Caco-2 (cell line): ENCODE data around the gene UST. TPM values are rescaled to one million over a fixed set of nuclear protein-coding genes. Genes with fewer than 3 reads are reported as not detected.
"Not testable (repeated sequence)": the region's sequence is repeated elsewhere in the genome, so short reads cannot be mapped to it uniquely, and the experiment has no call there.

ENCODE experiments used
- BruUV-seq: library from RNA; stranded (reverse); fragments of 400-500 nt; replicated peaks from 2 replicates; lab custom pipeline; 2021; lab: Mats Ljungman, UMichigan
- CTCF ChIA-PET: fragments of 300-600 bp; sonication (Branson Sonifier 250); formaldehyde crosslinking; loops from one replicate; lab custom pipeline; 2022; ENCODE audit warnings: antibody characterized with exemption; lab: Charles Lee
- POLR2A ChIA-PET: fragments of 300-600 bp; sonication (Branson Sonifier 250); formaldehyde crosslinking; loops from one replicate; lab custom pipeline; 2022; ENCODE audit warnings: antibody characterized with exemption; lab: Charles Lee
- DNase-seq, 2 experiments: peaks; one replicate each; pipeline versions ENCODE4 v3.0.0 to v3.0.0-alpha.2; 2020 to 2022
- H3K27me3 ChIP-seq: replicated peaks from 2 replicates; pipeline ENCODE4 v1.6.0; 2011; ENCODE audit warnings: low read length; ENCODE audit not compliant: control insufficient read depth, insufficient read depth
- H3K36me3 ChIP-seq: 2 replicates; pipeline ENCODE4 v1.5.1; 2011; ENCODE audit warnings: low read length; ENCODE audit not compliant: control insufficient read depth, insufficient read depth
- H3K4me1 ChIP-seq: fragments of 250-450 bp; sonication (Bioruptor Pico); 2 replicates; pipeline ENCODE4 v1.5.1; 2020; ENCODE audit warnings: mild to moderate bottlenecking
- H3K4me3 ChIP-seq: 2 replicates; pipeline ENCODE4 v1.5.1; 2011; ENCODE audit warnings: low read depth, mild to moderate bottlenecking, control low read depth, low read length
- H3K9me3 ChIP-seq: fragments of 250-450 bp; sonication (Bioruptor Pico); 2 replicates; pipeline ENCODE4 v1.5.1; 2020; ENCODE audit warnings: mild to moderate bottlenecking, moderate library complexity
- H3K27ac Mint-ChIP-seq: one replicate; pipeline ENCODE4 v1.8.0; 2022; ENCODE audit warnings: mixed read lengths; ENCODE audit not compliant: unreplicated experiment
- H3K27me3 Mint-ChIP-seq: one replicate; pipeline ENCODE4 v1.8.0; 2022; ENCODE audit warnings: mixed read lengths; ENCODE audit not compliant: insufficient read depth, unreplicated experiment
- H3K36me3 Mint-ChIP-seq: one replicate; pipeline ENCODE4 v1.8.0; 2022; ENCODE audit warnings: mild to moderate bottlenecking, mixed read lengths; ENCODE audit not compliant: insufficient read depth, unreplicated experiment
- H3K4me1 Mint-ChIP-seq: one replicate; pipeline ENCODE4 v1.8.0; 2022; ENCODE audit warnings: low read depth, mixed read lengths; ENCODE audit not compliant: unreplicated experiment
- H3K4me3 Mint-ChIP-seq: one replicate; pipeline ENCODE4 v1.8.0; 2022; ENCODE audit warnings: mild to moderate bottlenecking, moderate library complexity, mixed read lengths; ENCODE audit not compliant: unreplicated experiment
- H3K9me3 Mint-ChIP-seq: one replicate; pipeline ENCODE4 v1.8.0; 2022; ENCODE audit warnings: mixed read lengths; ENCODE audit not compliant: unreplicated experiment
- CTCF ChIP-seq, 2 experiments: fragments of 200-600 bp in 1 of 2; IDR thresholded peaks; 1 replicate in 1 of 2; 2 replicates in 1 of 2; pipeline versions ENCODE4 v1.5.1 to v1.8.0; 2011 to 2022; ENCODE audit warnings: antibody characterized with exemption in 1 of 2, control low read depth in 1 of 2, inconsistent platforms in 1 of 2, low read depth in 1 of 2, low read length in 1 of 2, mild to moderate bottlenecking in 1 of 2, moderate library complexity in 1 of 2; ENCODE audit not compliant: insufficient read depth in 1 of 2, severe bottlenecking in 1 of 2, unreplicated experiment in 1 of 2
- intact Hi-C: fragments of 100-400 bp; cut with micrococcal nuclease; formaldehyde crosslinking; loops from one replicate; pipeline ENCODE4 v1.10.0; 2022; ENCODE audit not compliant: unreplicated experiment
- total RNA-seq: library from RNA; stranded (reverse); gene quantifications from 2 replicates; pipeline ENCODE4 v1.2.3, GENCODE V29; 2022

The UST gene
- total RNA-seq, 1 experiment from 2014 or later = not detected

- CTCF ChIA-PET = no interaction called here
- H3K27me3 ChIP-seq = no peaks in the 10 kb centered on the region
- H3K4me1 Mint-ChIP-seq = no peaks in the 10 kb centered on the region
- DNase-seq = no peak
- POLR2A ChIA-PET = no interaction called here
- no peaks in the 10 kb centered on the region for H3K36me3 Mint-ChIP-seq
- BruUV-seq = no TSS peak
- H3K9me3 ChIP-seq = no peaks in the 10 kb centered on the region
- peaks cover 7% of the 10 kb centered on the region for H3K27me3 Mint-ChIP-seq
- H3K4me3 ChIP-seq = no peak overlapping the region
- no peak overlapping the region for H3K27ac Mint-ChIP-seq
- H3K9me3 Mint-ChIP-seq = no peaks in the 10 kb centered on the region
- H3K36me3 ChIP-seq = no peaks in the 10 kb centered on the region
- H3K4me1 ChIP-seq = no peaks in the 10 kb centered on the region
- H3K4me3 Mint-ChIP-seq = no peak overlapping the region
- intact Hi-C loops = no loop called here
- TF ChIP-seq CTCF (IDR thresholded peaks at IDR 0.05; ENCODE audit: insufficient read depth in 1 of 2, low read depth in 1 of 2, low read length in 1 of 2, severe bottlenecking in 1 of 2, unreplicated experiment in 1 of 2) = no peak
Measured at GRCh38 chr6:148912252-148912651, 165.4 kb downstream of the UST start.

- no peaks in the 10 kb centered on the region for H3K27me3 ChIP-seq
- peaks cover 5% of the 10 kb centered on the region for H3K4me1 Mint-ChIP-seq
- peaks cover 4% of the 10 kb centered on the region for H3K27me3 Mint-ChIP-seq
- H3K4me1 ChIP-seq = no peaks in the 10 kb centered on the region
- H3K36me3 Mint-ChIP-seq = no peaks in the 10 kb centered on the region
- no peak overlapping the region for H3K4me3 ChIP-seq
- TF ChIP-seq CTCF (IDR thresholded peaks at IDR 0.05; ENCODE audit: insufficient read depth in 1 of 2, low read depth in 1 of 2, low read length in 1 of 2, severe bottlenecking in 1 of 2, unreplicated experiment in 1 of 2) = no peak
- no peaks in the 10 kb centered on the region for H3K36me3 ChIP-seq
- H3K9me3 Mint-ChIP-seq = no peaks in the 10 kb centered on the region
- no TSS peak for BruUV-seq
- intact Hi-C loops = no loop called here
- no peaks in the 10 kb centered on the region for H3K9me3 ChIP-seq
- CTCF ChIA-PET = no interaction called here
- H3K4me3 Mint-ChIP-seq = no peak overlapping the region
- DNase-seq = no peak
- H3K27ac Mint-ChIP-seq = no peak overlapping the region
- POLR2A ChIA-PET = no interaction called here
Measured at GRCh38 chr6:148915810-148916209, 169.0 kb downstream of the UST start.

- H3K27me3 ChIP-seq, intact Hi-C loops, H3K9me3 ChIP-seq, H3K36me3 Mint-ChIP-seq, POLR2A ChIA-PET, DNase-seq, H3K36me3 ChIP-seq, H3K4me3 ChIP-seq, CTCF ChIA-PET, H3K27ac Mint-ChIP-seq, BruUV-seq, H3K4me1 Mint-ChIP-seq, H3K4me3 Mint-ChIP-seq, H3K27me3 Mint-ChIP-seq, H3K9me3 Mint-ChIP-seq, H3K4me1 ChIP-seq: not testable (repeated sequence)
Measured at GRCh38 chr6:148916485-148916884, 169.7 kb downstream of the UST start.
